ENCODE results near the gene PSAP.

Gene PSAP

DNA sequence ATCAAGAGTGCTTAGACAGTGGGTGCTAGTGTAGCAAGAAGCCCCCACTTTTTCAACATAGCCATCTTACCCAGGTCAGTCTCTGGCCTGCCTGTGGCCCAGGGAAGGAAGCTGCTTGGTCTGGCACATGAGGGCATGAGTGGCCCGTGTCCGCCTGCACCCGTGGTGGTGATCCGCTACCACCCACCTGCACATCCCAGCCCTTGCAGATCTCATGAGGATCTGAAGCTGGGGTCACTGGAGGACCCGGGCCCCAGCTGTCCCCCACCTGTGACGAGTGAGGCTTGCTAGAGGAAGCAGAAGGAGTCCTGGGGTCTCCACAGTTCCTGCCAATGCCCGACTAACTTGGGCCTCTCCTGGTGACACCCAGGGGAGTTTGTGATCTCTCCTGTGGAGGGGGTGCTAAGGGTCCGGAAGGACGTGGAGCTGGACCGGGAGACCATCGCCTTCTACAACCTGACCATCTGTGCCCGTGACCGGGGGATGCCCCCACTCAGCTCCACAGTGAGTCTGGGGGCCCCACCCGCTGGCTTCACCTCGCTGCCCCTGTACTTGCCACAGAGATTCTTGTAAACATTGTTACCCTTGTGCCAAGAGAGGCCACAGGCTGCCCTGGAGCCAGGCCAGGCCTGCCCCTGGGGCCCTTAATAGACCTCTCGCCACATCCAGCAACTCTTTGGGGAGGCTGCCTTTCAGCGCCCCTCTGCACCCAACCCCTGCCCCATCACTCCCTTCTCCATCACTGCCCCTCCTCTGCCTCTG is 67.0 kb downstream of the PSAP start:
- DNase-seq (ENCODE audit: low spot score in 2 of 2) (no peak), ATAC-seq (replicated peaks; ENCODE audit: extremely low read depth, poor library complexity, severe bottlenecking) (no peak)
- Mint-ChIP-seq H3K36me3 (ENCODE audit: insufficient read depth) (peaks cover 3% of the 10 kb centered on the region), H3K9me3 (no peaks in the 10 kb centered on the region), H3K27me3 (no peaks in the 10 kb centered on the region), H3K27ac (ENCODE audit: low read depth) (no peak overlapping the region), H3K4me1 (peaks cover 5% of the 10 kb centered on the region), H3K4me3 (no peak overlapping the region)

DNA sequence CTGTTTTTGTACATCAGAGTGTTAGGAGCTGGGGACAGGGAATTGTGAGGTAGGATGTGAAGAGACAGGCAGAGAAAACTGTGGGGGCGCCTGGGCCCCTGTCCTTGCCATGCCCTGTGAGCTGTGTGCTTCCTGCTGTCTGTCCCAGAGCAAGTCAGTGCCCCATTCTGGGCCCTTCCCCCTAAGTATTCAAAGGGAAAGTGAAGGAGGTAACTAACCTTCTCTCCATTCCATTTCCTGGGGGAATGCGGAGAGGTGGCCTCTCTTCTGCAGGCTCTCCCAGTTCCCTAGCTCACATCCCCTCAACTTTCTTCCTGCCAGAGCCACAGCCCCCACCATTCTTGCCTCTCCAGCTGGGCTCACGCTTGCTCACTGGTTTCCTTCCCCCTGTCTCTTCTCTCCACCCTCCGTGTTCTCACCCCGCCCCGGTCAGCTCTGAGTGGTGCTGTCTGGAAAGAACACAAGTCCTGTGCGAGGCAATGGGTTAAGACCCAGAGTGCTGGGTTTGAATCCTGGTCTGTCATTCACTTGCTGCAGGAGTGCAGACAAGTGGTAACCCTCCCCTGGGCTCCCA is 68.0 kb downstream of the PSAP start:
- DNase-seq (ENCODE audit: low spot score in 2 of 2) = no peak
- Mint-ChIP-seq H3K4me1 (peaks cover 5% of the 10 kb centered on the region), H3K36me3 (ENCODE audit: insufficient read depth) (peaks cover 3% of the 10 kb centered on the region), H3K27me3 (no peaks in the 10 kb centered on the region), H3K9me3 (no peaks in the 10 kb centered on the region), H3K4me3 (no peak overlapping the region), H3K27ac (ENCODE audit: low read depth) (no peak overlapping the region)
- ATAC-seq (replicated peaks; ENCODE audit: extremely low read depth, poor library complexity, severe bottlenecking) = no peak

DNA sequence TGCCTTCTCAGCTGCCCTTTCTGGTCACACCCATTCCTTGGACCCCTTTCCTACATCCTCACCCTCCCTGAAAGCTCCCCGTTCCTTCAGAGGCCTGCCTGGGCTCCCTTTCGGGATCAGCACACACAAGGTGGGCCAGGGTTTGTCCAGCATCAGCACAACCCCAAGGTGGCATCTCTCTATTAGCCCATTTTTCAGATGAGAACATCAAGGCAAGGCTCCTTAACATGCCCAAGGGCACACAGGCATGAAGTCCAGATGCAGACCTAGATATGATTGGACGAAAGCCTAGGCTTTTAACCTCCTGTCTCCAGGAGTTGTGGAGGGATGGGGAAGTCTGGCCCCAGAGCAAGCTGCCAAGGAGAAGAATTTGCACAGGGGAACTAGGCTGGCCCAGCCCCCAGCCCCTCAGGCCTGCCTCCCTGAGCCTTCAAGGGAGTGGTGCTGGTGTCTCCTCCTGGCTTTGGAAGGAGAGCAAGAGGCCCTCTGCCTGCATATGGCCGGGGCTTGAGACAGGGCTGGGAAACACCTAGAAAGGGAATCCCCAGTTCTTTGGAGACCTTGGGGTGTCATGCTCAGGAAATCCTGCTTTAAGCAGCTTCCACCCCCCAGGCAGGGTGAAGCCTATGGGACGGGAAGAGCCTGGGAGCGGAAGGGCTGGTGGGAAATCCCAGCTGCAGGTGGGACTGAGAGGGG is 68.7 kb downstream of the PSAP start:
- ATAC-seq (replicated peaks; ENCODE audit: extremely low read depth, poor library complexity, severe bottlenecking) (no peak), DNase-seq (ENCODE audit: low spot score in 2 of 2) (no peak)
- Mint-ChIP-seq H3K27me3 (no peaks in the 10 kb centered on the region), H3K9me3 (no peaks in the 10 kb centered on the region), H3K36me3 (ENCODE audit: insufficient read depth) (peaks cover 5% of the 10 kb centered on the region), H3K27ac (ENCODE audit: low read depth) (no peak overlapping the region), H3K4me1 (peaks cover 5% of the 10 kb centered on the region), H3K4me3 (no peak overlapping the region)

DNA sequence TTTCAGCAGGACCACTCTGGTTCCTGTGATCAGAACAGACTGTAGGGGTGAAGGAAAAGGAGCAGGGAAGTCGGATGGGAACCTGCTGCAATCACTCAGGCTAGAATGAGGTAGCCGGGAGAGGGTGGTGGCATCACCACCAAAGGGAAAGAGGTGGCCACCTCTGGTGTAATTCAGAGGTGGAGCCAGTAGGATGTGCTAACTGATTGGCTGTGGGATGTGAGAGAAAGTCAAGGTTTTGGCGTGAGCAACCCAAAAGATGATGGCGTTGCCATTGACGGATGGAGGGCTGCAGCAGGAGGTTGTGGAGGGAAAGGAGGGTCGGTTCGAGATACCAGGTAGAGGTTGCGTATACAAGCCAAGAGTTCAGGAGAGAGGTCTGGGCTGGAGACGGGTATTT is 70.3 kb downstream of the PSAP start:
- DNase-seq (ENCODE audit: low spot score in 2 of 2) = no peak
- Mint-ChIP-seq H3K36me3 (ENCODE audit: insufficient read depth) (peaks cover 5% of the 10 kb centered on the region), H3K9me3 (no peaks in the 10 kb centered on the region), H3K4me1 (peaks cover 14% of the 10 kb centered on the region), H3K27me3 (no peaks in the 10 kb centered on the region), H3K27ac (ENCODE audit: low read depth) (no peak overlapping the region), H3K4me3 (no peak overlapping the region)
- ATAC-seq (replicated peaks; ENCODE audit: extremely low read depth, poor library complexity, severe bottlenecking) = no peak

DNA sequence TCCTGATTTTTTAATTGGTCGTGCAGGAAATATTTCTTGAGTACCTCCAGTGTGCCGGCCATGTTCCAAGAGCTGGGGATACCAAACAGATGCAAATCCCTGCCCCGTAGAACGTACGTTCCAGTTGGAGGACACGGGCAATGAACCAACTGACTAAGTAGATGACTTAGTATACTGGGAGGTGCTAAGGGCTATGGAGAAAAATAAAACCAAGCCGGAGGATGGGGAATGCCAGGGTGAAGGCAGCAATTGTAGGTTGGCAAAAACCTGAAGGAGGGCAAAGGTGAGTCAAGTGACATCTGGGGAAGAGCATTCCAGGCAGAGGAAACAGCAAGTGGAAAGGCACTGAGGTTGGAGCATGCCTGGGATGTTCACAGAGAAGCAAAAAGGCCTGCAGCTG is 70.9 kb downstream of the PSAP start:
- no peak overlapping the region for H3K27ac Mint-ChIP-seq (ENCODE audit: low read depth)
- H3K4me1 Mint-ChIP-seq = peaks cover 20% of the 10 kb centered on the region
- peaks cover 5% of the 10 kb centered on the region for H3K36me3 Mint-ChIP-seq (ENCODE audit: insufficient read depth)
- ATAC-seq (replicated peaks; ENCODE audit: extremely low read depth, poor library complexity, severe bottlenecking) (no peak), DNase-seq (ENCODE audit: low spot score in 2 of 2) (no peak)
- H3K9me3 Mint-ChIP-seq = no peaks in the 10 kb centered on the region
- H3K4me3 Mint-ChIP-seq = no peak overlapping the region
- H3K27me3 Mint-ChIP-seq = no peaks in the 10 kb centered on the region

DNA sequence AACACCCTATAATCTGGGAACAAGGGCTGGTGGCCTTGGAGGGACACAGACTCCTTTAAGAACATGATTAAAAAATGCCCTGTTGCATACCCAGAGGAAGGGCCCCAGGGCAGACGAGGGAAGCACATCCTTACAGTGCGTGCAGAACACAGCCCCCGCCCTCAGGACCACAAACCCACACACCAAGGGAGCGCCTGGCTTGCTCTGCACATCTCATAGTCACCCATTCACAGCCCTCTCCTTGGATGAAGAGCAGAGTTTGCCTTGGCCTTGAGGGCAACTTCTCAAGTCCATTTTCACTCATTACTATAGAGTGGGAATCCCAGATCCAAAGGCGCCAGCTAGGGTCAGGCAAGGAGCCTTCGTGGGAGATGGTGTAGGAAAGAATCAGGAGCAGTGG is 71.4 kb downstream of the PSAP start:
- peaks cover 5% of the 10 kb centered on the region for H3K36me3 Mint-ChIP-seq (ENCODE audit: insufficient read depth)
- no peaks in the 10 kb centered on the region for H3K27me3 Mint-ChIP-seq
- ATAC-seq (replicated peaks; ENCODE audit: extremely low read depth, poor library complexity, severe bottlenecking) (no peak), DNase-seq (ENCODE audit: low spot score in 2 of 2) (no peak)
- no peak overlapping the region for H3K27ac Mint-ChIP-seq (ENCODE audit: low read depth)
- no peaks in the 10 kb centered on the region for H3K9me3 Mint-ChIP-seq
- peaks cover 22% of the 10 kb centered on the region for H3K4me1 Mint-ChIP-seq
- H3K4me3 Mint-ChIP-seq = no peak overlapping the region

DNA sequence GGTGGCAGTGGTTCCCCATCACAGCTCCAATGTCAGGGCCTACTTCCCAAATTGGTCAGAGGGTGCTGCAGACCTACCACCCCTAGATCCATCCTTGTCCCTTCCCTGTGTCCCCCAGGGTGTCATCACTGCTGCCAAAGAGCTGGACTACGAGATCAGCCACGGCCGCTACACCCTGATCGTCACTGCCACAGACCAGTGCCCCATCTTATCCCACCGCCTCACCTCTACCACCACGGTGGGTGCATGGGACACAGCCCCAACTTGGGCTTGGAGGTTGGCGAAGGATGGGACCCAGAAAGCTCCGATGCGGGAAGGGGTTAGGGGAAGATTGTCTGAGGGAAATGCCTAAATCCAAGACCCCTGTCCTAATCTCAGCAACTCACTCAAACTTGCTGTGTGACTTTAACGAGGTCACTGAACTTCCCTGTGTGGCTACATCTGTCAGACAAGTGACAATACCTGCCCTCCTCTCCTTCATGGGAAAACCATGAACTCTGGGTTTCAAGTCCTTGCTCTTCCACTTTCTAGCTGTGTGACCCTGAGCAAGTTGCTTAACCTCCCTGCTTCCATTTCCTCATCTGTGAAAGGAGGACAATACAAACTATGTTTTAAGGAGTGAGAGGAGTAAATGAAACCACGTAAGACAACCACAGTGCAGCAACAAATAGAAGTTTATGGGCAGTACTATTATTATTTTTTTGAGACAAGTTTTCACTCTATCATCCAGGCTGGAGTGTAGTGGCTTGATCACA is 72.8 kb downstream of the PSAP start:
- H3K27me3 Mint-ChIP-seq = no peaks in the 10 kb centered on the region
- no peak for DNase-seq (ENCODE audit: low spot score in 2 of 2)
- H3K4me1 Mint-ChIP-seq = peaks cover 27% of the 10 kb centered on the region
- H3K27ac Mint-ChIP-seq (ENCODE audit: low read depth) = no peak overlapping the region
- H3K9me3 Mint-ChIP-seq = no peaks in the 10 kb centered on the region
- peaks cover 8% of the 10 kb centered on the region for H3K36me3 Mint-ChIP-seq (ENCODE audit: insufficient read depth)
- no peak for ATAC-seq (replicated peaks; ENCODE audit: extremely low read depth, poor library complexity, severe bottlenecking)
- no peak overlapping the region for H3K4me3 Mint-ChIP-seq

DNA sequence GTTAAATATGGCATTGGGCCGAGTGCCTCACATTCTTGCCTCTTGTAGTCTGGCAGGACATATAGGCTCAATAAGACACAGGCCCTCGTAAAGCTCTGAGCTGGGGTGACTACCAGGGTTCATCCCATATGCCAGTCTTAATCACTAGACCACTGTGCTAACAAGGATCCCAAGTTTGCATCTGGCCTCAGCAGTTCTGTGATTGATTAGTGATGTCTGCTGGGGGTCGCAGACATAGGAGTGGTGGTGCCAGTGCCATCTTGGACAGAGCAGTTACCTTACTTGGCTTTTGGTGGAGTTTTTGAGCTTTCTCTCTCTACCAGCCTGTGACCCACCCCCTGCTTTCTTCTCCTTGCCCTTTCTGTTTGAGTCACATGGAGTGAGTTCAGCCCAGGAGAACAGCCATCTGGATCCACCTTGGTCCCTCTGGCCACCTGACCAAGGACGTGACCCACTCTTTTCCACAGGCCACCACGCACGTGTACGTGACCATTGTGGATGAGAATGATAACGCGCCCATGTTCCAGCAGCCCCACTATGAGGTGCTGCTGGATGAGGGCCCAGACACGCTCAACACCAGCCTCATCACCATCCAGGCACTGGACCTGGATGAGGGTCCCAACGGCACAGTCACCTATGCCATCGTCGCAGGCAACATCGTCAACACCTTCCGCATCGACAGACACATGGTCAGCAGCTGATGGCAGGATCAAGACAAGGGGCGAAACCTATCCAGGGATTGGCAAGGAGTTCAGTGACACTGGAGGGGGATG is 73.7 kb downstream of the PSAP start:
- Mint-ChIP-seq H3K4me3 (no peak overlapping the region), H3K9me3 (no peaks in the 10 kb centered on the region)

DNA sequence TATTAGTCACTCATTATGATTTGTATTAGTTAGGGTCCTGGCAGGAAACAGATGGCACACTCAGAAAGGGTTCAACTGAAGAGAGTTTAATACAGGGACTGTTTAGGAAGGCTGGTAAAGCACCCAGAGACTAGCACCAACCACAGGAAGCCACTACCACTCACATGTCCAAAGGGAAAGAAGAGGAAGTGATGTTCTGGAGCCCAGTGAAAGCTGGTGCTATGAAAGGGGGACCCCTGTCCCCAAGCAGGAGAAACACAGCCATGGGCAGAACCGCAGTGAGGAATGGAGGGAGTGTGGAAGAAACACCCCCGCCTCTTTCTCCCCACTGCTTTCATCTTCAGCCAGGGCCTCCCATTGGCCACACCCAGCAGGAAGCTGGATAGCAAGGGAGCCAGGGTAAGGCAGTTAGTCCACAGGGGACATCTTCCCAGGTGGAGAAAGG is 74.5 kb downstream of the PSAP start:
- H3K4me3 Mint-ChIP-seq = no peak overlapping the region
- no peaks in the 10 kb centered on the region for H3K27me3 Mint-ChIP-seq
- H3K9me3 Mint-ChIP-seq = no peaks in the 10 kb centered on the region
- ATAC-seq (replicated peaks; ENCODE audit: extremely low read depth, poor library complexity, severe bottlenecking) (no peak), DNase-seq (ENCODE audit: low spot score in 2 of 2) (no peak)
- peaks cover 33% of the 10 kb centered on the region for H3K4me1 Mint-ChIP-seq
- peaks cover 16% of the 10 kb centered on the region for H3K36me3 Mint-ChIP-seq (ENCODE audit: insufficient read depth)
- peak overlapping the region; percentile 57 for H3K27ac Mint-ChIP-seq (ENCODE audit: low read depth)

More for the DNA sequence above, 73.7 kb downstream of the PSAP start:
- DNase-seq (ENCODE audit: low spot score in 2 of 2) (no peak), ATAC-seq (replicated peaks; ENCODE audit: extremely low read depth, poor library complexity, severe bottlenecking) (no peak)
- peaks cover 24% of the 10 kb centered on the region for H3K4me1 Mint-ChIP-seq
- H3K27me3 Mint-ChIP-seq = no peaks in the 10 kb centered on the region
- no peak overlapping the region for H3K27ac Mint-ChIP-seq (ENCODE audit: low read depth)
- H3K36me3 Mint-ChIP-seq (ENCODE audit: insufficient read depth) = peaks cover 9% of the 10 kb centered on the region

DNA sequence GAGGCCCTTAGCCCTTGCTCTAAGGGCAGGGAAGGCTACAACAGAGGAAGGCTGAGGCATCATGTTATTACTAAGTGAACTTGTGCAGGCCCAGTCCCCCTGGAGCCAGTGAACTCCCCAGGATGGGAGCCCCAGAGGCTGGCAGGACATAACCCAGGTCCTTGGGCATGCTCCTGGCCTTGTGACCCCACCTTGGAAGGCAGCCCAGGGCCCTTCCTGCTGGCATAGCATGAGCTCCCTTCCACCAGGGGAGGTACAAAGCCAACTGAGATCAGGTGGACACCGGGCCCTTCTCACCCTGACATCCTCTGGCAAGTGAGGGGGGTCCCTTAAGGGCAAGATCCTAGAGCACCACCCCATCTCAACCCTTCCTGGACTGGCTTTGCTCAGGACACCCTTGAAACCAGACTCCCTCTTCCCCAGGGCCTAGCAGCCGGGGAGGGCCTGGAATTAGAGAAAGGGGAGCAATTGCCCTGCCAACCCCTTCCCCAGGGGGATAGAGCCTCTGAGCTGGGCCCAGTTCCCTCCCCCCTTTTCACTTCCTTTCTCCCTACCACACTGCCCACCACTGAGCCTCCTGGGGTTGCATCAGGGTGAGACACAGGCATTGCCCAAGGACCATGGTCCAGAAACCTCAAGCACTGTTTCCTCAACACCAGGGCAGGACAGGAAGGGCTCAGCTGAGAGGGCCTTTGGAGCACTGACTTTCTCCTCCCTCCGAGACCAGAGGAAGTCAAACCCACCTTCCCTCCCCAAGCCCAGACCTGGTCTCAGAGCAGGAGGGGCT is 75.9 kb downstream of the PSAP start:
- H3K9me3 Mint-ChIP-seq = no peaks in the 10 kb centered on the region

DNA sequence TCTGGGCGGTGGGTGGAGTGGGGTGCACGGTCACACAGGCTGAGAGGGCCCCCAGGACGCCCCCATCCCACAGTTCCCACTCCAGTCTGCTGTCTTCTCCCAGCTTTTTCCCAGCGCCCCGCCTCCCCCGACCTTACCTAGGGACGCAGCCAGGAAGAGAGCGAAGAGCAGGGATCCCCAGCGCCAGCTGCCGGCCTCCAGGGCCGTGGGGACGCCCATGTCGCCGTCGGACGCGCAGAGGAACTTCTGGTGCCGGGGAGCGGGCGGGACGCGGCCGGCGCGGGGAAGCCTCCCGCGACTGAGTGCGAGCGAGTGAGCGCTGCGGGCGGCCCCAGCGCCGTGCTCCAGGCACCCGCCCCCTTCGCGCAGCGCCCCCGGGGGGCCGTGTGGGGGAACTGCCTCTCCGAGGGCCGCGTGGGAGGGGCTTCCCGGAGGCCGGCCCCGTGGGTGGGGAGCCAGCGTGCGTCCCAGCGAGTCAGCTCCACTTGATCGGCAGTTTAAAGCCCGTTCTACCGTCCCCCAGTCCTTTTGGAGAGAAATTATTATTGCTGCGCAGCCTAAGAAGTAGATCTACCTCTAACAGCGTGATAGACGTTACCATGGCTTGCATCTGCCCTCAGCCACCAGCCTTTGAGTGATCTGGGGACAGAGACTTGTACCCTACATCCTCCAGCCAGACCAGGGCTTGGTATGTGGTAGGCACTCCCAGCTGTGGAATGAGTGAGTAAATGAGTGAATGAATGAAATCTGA is 77.7 kb downstream of the PSAP start, which contains the start of gene VSIR:
VSIR (minus strand) TSS at position 300 of the 751 bp plus-strand sequence; CDS start at position 219, 81 bp downstream.
- ATAC-seq (replicated peaks; ENCODE audit: extremely low read depth, poor library complexity, severe bottlenecking) (peak; percentile 69), DNase-seq (ENCODE audit: low spot score in 2 of 2) (peak; percentile 96 to 98)
- peak within 1 kb of the TSS; percentile 77 for H3K27ac Mint-ChIP-seq (ENCODE audit: low read depth)
- no peaks in the 10 kb centered on the region for H3K9me3 Mint-ChIP-seq
- H3K27me3 Mint-ChIP-seq = no peaks in the 10 kb centered on the region
- peaks cover 21% of the 10 kb centered on the region for H3K36me3 Mint-ChIP-seq (ENCODE audit: insufficient read depth)
- peaks cover 59% of the 10 kb centered on the region for H3K4me1 Mint-ChIP-seq
- H3K4me3 Mint-ChIP-seq = peak within 1 kb of the TSS; percentile 89

More for the DNA sequence above, 75.9 kb downstream of the PSAP start:
- peaks cover 15% of the 10 kb centered on the region for H3K36me3 Mint-ChIP-seq (ENCODE audit: insufficient read depth)
- peaks cover 47% of the 10 kb centered on the region for H3K4me1 Mint-ChIP-seq
- peak overlapping the region; percentile 89 for H3K4me3 Mint-ChIP-seq
- ATAC-seq (replicated peaks; ENCODE audit: extremely low read depth, poor library complexity, severe bottlenecking) = no peak
- DNase-seq (ENCODE audit: low spot score in 2 of 2) = no peak
- no peaks in the 10 kb centered on the region for H3K27me3 Mint-ChIP-seq
- H3K27ac Mint-ChIP-seq (ENCODE audit: low read depth) = peak overlapping the region; percentile 44
